ENCODE measurements around the gene OSMR. TPM values are rescaled to one million over a fixed set of nuclear protein-coding genes. Genes with fewer than 3 reads are reported as not detected.

OSMR gene
- total RNA-seq, 2 experiments from 2014 or later, result not detected

DNA sequence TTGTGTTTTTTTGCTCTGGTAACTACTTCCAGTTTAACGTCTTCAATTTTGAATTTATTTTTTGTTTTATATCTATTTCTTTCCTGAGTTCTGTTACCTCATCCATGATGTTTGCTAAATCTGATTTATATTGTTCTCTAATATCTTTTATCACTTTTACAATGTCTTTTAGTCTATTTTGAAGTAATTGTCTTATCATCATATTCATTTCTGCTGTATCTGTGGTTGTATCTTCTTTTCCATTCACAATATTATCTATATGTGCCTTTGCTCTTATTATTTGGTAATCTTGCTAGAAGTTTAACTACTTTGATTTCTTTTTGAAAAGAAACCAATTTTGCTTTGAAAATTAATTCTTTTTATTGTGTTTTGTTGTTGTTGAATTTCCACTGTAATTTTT, 43.6 kb downstream of the OSMR start:
- H3K27ac ChIP-seq (ENCODE audit: low read depth, low read length, poor library complexity, severe bottlenecking), result no peak overlapping the region
- ChIA-PET CTCF (ENCODE audit: unreplicated experiment) (no interaction called here), POLR2A (interaction anchor here (0.8 kb wide), 1 partner anchor 39 kb away, joined by 3 read pairs; no protein-coding TSS in a partner anchor)
- no peaks in the 10 kb centered on the region for H3K4me1 ChIP-seq (ENCODE audit: insufficient read depth, low read length, poor library complexity, severe bottlenecking)
- TF ChIP-seq, protein P1, sequence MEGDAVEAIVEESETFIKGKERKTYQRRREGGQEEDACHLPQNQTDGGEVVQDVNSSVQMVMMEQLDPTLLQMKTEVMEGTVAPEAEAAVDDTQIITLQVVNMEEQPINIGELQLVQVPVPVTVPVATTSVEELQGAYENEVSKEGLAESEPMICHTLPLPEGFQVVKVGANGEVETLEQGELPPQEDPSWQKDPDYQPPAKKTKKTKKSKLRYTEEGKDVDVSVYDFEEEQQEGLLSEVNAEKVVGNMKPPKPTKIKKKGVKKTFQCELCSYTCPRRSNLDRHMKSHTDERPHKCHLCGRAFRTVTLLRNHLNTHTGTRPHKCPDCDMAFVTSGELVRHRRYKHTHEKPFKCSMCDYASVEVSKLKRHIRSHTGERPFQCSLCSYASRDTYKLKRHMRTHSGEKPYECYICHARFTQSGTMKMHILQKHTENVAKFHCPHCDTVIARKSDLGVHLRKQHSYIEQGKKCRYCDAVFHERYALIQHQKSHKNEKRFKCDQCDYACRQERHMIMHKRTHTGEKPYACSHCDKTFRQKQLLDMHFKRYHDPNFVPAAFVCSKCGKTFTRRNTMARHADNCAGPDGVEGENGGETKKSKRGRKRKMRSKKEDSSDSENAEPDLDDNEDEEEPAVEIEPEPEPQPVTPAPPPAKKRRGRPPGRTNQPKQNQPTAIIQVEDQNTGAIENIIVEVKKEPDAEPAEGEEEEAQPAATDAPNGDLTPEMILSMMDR (conservative IDR thresholded peaks at IDR 0.05; ENCODE audit: low read length), result no peak
- no peak for TF ChIP-seq EZH2phosphoT487 (IDR thresholded peaks at IDR 0.05; ENCODE audit: borderline replicate concordance, low read depth, low read length)
- H3K79me2 ChIP-seq (ENCODE audit: insufficient read depth, low read depth, low read length), result no peaks in the 10 kb centered on the region
- H2AFZ ChIP-seq (ENCODE audit: low read length), result no peak overlapping the region
- BruUV-seq (replicated peaks), result no TSS peak
- H3K9me3 ChIP-seq (ENCODE audit: low read length), result no peaks in the 10 kb centered on the region
- no peak overlapping the region for H3K4me3 ChIP-seq (ENCODE audit: low read depth, low read length, poor library complexity, severe bottlenecking)
- no peaks in the 10 kb centered on the region for H4K20me1 ChIP-seq (ENCODE audit: insufficient read depth, low read length)
- no peaks in the 10 kb centered on the region for H3K36me3 ChIP-seq (ENCODE audit: insufficient read depth, low read length)
- H3K4me2 ChIP-seq (ENCODE audit: low read length), result no peak overlapping the region
- no peaks in the 10 kb centered on the region for H3K9me2 ChIP-seq (ENCODE audit: insufficient read depth, low read length)
- DNase-seq (ENCODE audit: low spot score), result no peak
- intact Hi-C loops (cut with micrococcal nuclease; ENCODE audit: unreplicated experiment), result no loop called here

GRCh38 chr5:38891563-38891962, 45.8 kb downstream of the OSMR start:
- Histone ChIP-seq H3K27ac (ENCODE audit: low read depth, low read length, poor library complexity, severe bottlenecking) (no peak overlapping the region), H3K9me2 (ENCODE audit: insufficient read depth, low read length) (no peaks in the 10 kb centered on the region), H3K4me2 (ENCODE audit: low read length) (no peak overlapping the region), H3K4me3 (ENCODE audit: low read depth, low read length, poor library complexity, severe bottlenecking) (no peak overlapping the region), H4K20me1 (ENCODE audit: insufficient read depth, low read length) (no peaks in the 10 kb centered on the region), H3K9me3 (ENCODE audit: low read length) (no peaks in the 10 kb centered on the region), H2AFZ (ENCODE audit: low read length) (no peak overlapping the region), H3K4me1 (ENCODE audit: insufficient read depth, low read length, poor library complexity, severe bottlenecking) (no peaks in the 10 kb centered on the region), H3K36me3 (ENCODE audit: insufficient read depth, low read length) (no peaks in the 10 kb centered on the region), H3K79me2 (ENCODE audit: insufficient read depth, low read depth, low read length) (no peaks in the 10 kb centered on the region)
- TF ChIP-seq EZH2phosphoT487 (IDR thresholded peaks at IDR 0.05; ENCODE audit: borderline replicate concordance, low read depth, low read length), result no peak
- TF ChIP-seq, protein P1 (conservative IDR thresholded peaks at IDR 0.05; ENCODE audit: low read length), result no peak
- no TSS peak for BruUV-seq (replicated peaks)
- POLR2A ChIA-PET, result no interaction called here
- intact Hi-C loops (cut with micrococcal nuclease; ENCODE audit: unreplicated experiment), result no loop called here
- CTCF ChIA-PET (ENCODE audit: unreplicated experiment), result no interaction called here
- DNase-seq (ENCODE audit: low spot score), result no peak

DNA sequence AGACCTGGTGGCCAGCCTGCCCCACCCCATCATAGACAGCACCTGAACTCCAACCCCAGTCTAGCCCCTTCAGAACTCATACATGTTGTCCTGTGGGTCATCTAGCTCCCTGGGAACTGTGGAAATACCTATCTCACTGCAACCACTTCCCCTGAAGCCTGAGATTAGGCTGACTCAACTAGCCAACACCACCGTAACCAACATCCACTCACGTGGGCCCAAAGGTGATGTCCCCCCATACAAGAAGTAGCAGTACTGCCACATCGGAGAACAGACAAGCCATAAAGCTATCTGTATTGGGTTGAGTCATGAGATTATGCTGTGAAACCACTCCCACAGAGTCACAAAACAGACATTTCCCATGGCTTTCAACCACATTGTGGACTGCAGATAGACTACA, 46.6 kb downstream of the OSMR start:
- Histone ChIP-seq H3K4me1 (ENCODE audit: insufficient read depth, low read length, poor library complexity, severe bottlenecking) (no peaks in the 10 kb centered on the region), H3K4me2 (ENCODE audit: low read length) (no peak overlapping the region), H3K4me3 (ENCODE audit: low read depth, low read length, poor library complexity, severe bottlenecking) (no peak overlapping the region), H3K27ac (ENCODE audit: low read depth, low read length, poor library complexity, severe bottlenecking) (no peak overlapping the region), H2AFZ (ENCODE audit: low read length) (no peak overlapping the region), H3K36me3 (ENCODE audit: insufficient read depth, low read length) (no peaks in the 10 kb centered on the region), H3K9me2 (ENCODE audit: insufficient read depth, low read length) (no peaks in the 10 kb centered on the region), H3K9me3 (ENCODE audit: low read length) (no peaks in the 10 kb centered on the region), H4K20me1 (ENCODE audit: insufficient read depth, low read length) (no peaks in the 10 kb centered on the region), H3K79me2 (ENCODE audit: insufficient read depth, low read depth, low read length) (no peaks in the 10 kb centered on the region)
- no peak for DNase-seq (ENCODE audit: low spot score)
- POLR2A ChIA-PET, result no interaction called here
- no TSS peak for BruUV-seq (replicated peaks)
- CTCF ChIA-PET (ENCODE audit: unreplicated experiment), result no interaction called here
- no peak for TF ChIP-seq EZH2phosphoT487 (IDR thresholded peaks at IDR 0.05; ENCODE audit: borderline replicate concordance, low read depth, low read length)
- TF ChIP-seq, protein P1 (conservative IDR thresholded peaks at IDR 0.05; ENCODE audit: low read length), result no peak
- intact Hi-C loops (cut with micrococcal nuclease; ENCODE audit: unreplicated experiment), result no loop called here

Data from OCI-LY7 (cell line).